GM20431 (cell line): ENCODE results near the gene MARCHF5.
"Not testable (repeated sequence)": the region's sequence is repeated elsewhere in the genome, so short reads cannot be mapped to it uniquely, and the experiment has no call there.

Experiments
- in situ Hi-C: fragments of 300-500 bp; cut with MseI, MboI; formaldehyde crosslinking; loops from one replicate; pipeline ENCODE4 v1.15.0; 2020; ENCODE audit warnings: low sequenced_read_pairs; ENCODE audit not compliant: unreplicated experiment

Gene MARCHF5

DNA sequence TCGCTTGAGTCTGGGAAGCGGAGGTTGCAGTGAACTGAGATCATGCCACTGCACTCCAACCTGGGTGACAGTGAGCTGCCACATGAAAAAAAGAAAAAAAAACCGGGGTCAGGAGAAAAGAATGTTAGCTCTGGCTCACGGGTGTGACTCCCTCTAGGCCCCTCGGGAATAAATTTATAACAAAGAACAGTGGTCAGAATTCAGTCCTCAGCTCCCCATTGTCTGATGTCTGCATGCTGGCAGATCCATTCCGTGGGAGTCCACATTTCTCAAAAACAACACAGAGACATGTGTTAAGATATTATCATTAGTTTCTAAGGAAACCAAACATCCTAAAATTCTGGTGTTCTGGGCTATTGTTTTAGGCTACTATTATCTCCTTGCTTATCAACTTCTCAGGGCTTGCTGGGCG lies 90.6 kb downstream of the MARCHF5 start:
- in situ Hi-C loops: no loop called here

DNA sequence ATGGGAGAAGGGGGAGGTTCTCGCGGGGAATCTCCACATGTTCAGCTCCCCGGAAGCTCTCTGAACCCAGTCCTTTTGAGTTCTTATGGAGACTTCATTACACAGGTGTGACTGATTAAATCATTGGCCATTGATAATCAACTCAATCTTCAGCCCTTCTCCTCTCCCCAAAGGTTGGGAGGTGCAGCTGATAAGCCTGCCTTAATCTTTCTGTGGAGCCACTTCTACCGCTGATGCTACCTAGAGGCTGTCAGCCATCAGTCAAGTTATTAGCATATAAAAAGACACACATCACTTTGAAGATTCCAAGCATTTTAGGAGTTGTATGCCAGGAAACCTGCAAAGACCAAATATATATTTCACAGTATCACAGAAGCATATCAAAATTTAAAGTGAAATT lies 91.7 kb downstream of the MARCHF5 start:
- in situ Hi-C loops: no loop called here

GRCh38 chr10:92384741-92385140 lies 93.8 kb downstream of the MARCHF5 start:
- in situ Hi-C loops: no loop called here

DNA sequence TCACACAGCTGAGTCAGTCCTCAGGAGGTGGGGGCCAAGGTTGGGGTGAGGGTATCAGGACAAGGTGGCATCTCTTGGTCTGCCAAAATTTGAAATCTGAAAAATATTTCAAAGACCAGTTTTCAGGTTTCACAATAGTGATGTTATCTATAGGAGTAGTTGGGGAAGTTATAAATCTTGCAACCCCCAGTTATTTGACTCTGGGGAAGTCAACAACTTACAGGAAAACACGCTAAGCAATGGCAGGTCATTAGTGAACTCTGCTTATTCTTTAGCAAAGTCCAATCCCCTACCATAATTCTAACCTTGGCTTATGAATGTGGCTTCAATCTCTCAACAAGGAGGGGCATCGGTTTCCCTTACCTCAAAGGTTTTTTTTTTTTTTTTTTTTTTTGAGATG lies 94.9 kb downstream of the MARCHF5 start:
- in situ Hi-C loops: no loop called here

GRCh38 chr10:92387289-92387940 lies 96.4 kb downstream of the MARCHF5 start:
- in situ Hi-C loops: no loop called here

DNA sequence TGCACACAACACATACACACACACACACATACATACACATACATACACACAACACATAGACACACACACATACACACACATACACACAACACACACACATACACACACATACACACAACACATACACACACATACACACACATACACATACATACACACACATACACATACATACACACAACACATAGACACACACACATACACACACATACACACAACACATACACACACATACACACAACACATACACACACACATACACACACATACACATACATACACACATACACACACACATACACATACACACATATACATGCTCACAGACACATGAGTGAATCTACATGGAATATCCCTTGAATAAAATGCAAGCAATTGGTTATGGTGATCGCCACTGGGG lies 102.2 kb downstream of the MARCHF5 start:
- in situ Hi-C loops: not testable (repeated sequence)

- in situ Hi-C loops: no loop called here
These were observed 104.3 kb downstream of the MARCHF5 start for GRCh38 chr10:92395271-92395670.

- in situ Hi-C loops: not testable (repeated sequence)
These were observed 111.3 kb downstream of the MARCHF5 start for GRCh38 chr10:92402234-92402633.
